NB4 (cell line): ENCODE measurements around the gene TTL.

ENCODE experiments used
- MAX ChIP-seq: IDR thresholded peaks from 2 replicates; pipeline ENCODE4 v1.6.1; 2011; ENCODE audit warnings: low read depth, low read length
- MYC ChIP-seq: IDR thresholded peaks from 2 replicates; pipeline ENCODE4 v1.6.1; 2011; ENCODE audit warnings: low read depth, low read length
- POLR2A ChIP-seq: IDR thresholded peaks from 2 replicates; pipeline ENCODE4 v1.6.1; 2011; ENCODE audit warnings: mild to moderate bottlenecking; ENCODE audit not compliant: insufficient read length; ENCODE audit errors: extremely low read depth
- TF ChIP-seq, protein P1 (sequence below): IDR thresholded peaks from one replicate; pipeline ENCODE4 v1.5.1; 2012; ENCODE audit warnings: low read depth, low read length

DNA sequence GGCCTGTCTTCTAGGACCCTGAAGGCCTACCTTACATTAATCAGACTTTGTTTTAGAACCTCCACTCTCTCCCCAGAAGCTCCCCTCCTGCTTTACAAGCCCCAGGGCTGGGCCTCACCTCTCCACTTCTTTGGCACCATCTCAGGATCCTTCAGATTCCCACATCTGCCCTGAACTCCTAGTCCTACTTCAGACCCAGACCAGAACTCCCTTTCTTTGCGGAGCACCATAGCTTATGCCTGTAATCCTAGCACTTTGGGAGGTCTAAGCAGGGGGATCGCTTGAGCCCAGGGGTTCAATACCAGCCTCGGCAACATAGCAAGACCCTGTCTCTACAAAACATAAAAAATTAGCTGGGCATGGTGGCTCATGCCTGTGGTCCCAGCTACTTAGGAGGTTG is 103.4 kb downstream of the TTL start:
- TF ChIP-seq, protein P1, sequence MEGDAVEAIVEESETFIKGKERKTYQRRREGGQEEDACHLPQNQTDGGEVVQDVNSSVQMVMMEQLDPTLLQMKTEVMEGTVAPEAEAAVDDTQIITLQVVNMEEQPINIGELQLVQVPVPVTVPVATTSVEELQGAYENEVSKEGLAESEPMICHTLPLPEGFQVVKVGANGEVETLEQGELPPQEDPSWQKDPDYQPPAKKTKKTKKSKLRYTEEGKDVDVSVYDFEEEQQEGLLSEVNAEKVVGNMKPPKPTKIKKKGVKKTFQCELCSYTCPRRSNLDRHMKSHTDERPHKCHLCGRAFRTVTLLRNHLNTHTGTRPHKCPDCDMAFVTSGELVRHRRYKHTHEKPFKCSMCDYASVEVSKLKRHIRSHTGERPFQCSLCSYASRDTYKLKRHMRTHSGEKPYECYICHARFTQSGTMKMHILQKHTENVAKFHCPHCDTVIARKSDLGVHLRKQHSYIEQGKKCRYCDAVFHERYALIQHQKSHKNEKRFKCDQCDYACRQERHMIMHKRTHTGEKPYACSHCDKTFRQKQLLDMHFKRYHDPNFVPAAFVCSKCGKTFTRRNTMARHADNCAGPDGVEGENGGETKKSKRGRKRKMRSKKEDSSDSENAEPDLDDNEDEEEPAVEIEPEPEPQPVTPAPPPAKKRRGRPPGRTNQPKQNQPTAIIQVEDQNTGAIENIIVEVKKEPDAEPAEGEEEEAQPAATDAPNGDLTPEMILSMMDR = no peak
- TF ChIP-seq MAX = no peak
- no peak for TF ChIP-seq POLR2A
- TF ChIP-seq MYC = no peak
